Astrocyte (in vitro differentiated cells and primary cell): Measurements from ENCODE around the gene COG4. TPM values are rescaled to one million over a fixed set of nuclear protein-coding genes. Genes with fewer than 3 reads are reported as not detected.

Source experiments
- DNase-seq: peaks from one replicate; pipeline ENCODE4 v3.0.0-alpha.2; 2010; ENCODE audit warnings: low read depth
- FAIRE-seq: peaks from 2 replicates; lab custom pipeline; 2011; peaks lifted over from hg19 to GRCh38; lab: Jason Lieb, UNC
- H2AFZ ChIP-seq: 2 replicates; pipeline ENCODE4 v1.6.0; 2012; ENCODE audit warnings: low read depth, low read length, inconsistent platforms
- H3K27ac ChIP-seq: 2 replicates; pipeline ENCODE4 v1.5.1; 2011; ENCODE audit warnings: low read depth, low read length, inconsistent platforms
- H3K27me3 ChIP-seq: 2 replicates; pipeline ENCODE4 v1.6.0; 2011; ENCODE audit warnings: low read length, inconsistent platforms; ENCODE audit not compliant: insufficient read depth
- H3K36me3 ChIP-seq: 2 replicates; pipeline ENCODE4 v1.5.1; 2011; ENCODE audit warnings: low read length, inconsistent platforms; ENCODE audit not compliant: insufficient read depth
- H3K4me1 ChIP-seq: 2 replicates; pipeline ENCODE4 v1.5.1; 2011; ENCODE audit warnings: low read length, inconsistent platforms; ENCODE audit not compliant: insufficient read depth
- H3K4me2 ChIP-seq: 2 replicates; pipeline ENCODE4 v1.6.0; 2012; ENCODE audit warnings: low read length, inconsistent platforms
- H3K4me3 ChIP-seq: 2 replicates; pipeline ENCODE4 v1.5.1; 2011; ENCODE audit warnings: low read depth, mild to moderate bottlenecking, low read length, inconsistent platforms; ENCODE audit not compliant: insufficient read depth
- H3K79me2 ChIP-seq: 2 replicates; pipeline ENCODE4 v1.6.0; 2012; ENCODE audit warnings: mild to moderate bottlenecking, low read length, inconsistent platforms; ENCODE audit not compliant: insufficient read depth
- H3K9ac ChIP-seq: 2 replicates; pipeline ENCODE4 v1.6.0; 2012; ENCODE audit warnings: mild to moderate bottlenecking, low read length, inconsistent platforms
- H3K9me3 ChIP-seq: 2 replicates; pipeline ENCODE4 v1.5.1; 2012; ENCODE audit warnings: low read depth, mild to moderate bottlenecking, low read length, inconsistent platforms; ENCODE audit not compliant: insufficient read depth
- H4K20me1 ChIP-seq: 2 replicates; pipeline ENCODE4 v1.6.0; 2012; ENCODE audit warnings: low read length, inconsistent platforms; ENCODE audit not compliant: insufficient read depth
- H3K27ac Mint-ChIP-seq: one replicate; pipeline ENCODE4 v1.8.0; 2021; ENCODE audit warnings: mild to moderate bottlenecking, mixed read lengths; ENCODE audit not compliant: unreplicated experiment
- H3K27me3 Mint-ChIP-seq: one replicate; pipeline ENCODE4 v1.8.0; 2021; ENCODE audit warnings: low read depth, mixed read lengths; ENCODE audit not compliant: unreplicated experiment
- H3K36me3 Mint-ChIP-seq: one replicate; pipeline ENCODE4 v1.8.0; 2021; ENCODE audit warnings: low read depth, mixed read lengths; ENCODE audit not compliant: unreplicated experiment
- H3K4me1 Mint-ChIP-seq: one replicate; pipeline ENCODE4 v1.8.0; 2021; ENCODE audit warnings: low read depth, mixed read lengths; ENCODE audit not compliant: unreplicated experiment
- H3K4me3 Mint-ChIP-seq: one replicate; pipeline ENCODE4 v1.8.0; 2021; ENCODE audit warnings: mild to moderate bottlenecking, moderate library complexity, mixed read lengths; ENCODE audit not compliant: unreplicated experiment
- H3K9me3 Mint-ChIP-seq: one replicate; pipeline ENCODE4 v1.8.0; 2021; ENCODE audit warnings: mild to moderate bottlenecking, mixed read lengths; ENCODE audit not compliant: unreplicated experiment
- CTCF ChIP-seq: IDR thresholded peaks from 2 replicates; pipeline ENCODE4 v1.5.1; 2011; ENCODE audit warnings: low read depth, mild to moderate bottlenecking, inconsistent platforms, low read length, moderate library complexity; ENCODE audit not compliant: insufficient read depth
- EZH2 ChIP-seq: IDR thresholded peaks from 2 replicates; pipeline ENCODE4 v1.6.1; 2012; ENCODE audit warnings: mild to moderate bottlenecking, low read length, inconsistent platforms; ENCODE audit not compliant: insufficient read depth
- total RNA-seq: library from RNA; stranded (reverse); gene quantifications from 2 replicates; pipeline ENCODE4 v1.2.1, GENCODE V29; 2021

The COG4 gene
- total RNA-seq, 1 donor from 2014 or later = 42.6 TPM

GRCh38 chr16:70434484-70435260 is 88.7 kb downstream of the COG4 start:
- peaks cover 60% of the 10 kb centered on the region for H3K4me1 Mint-ChIP-seq
- no peak for DNase-seq
- no peak for FAIRE-seq
- no peaks in the 10 kb centered on the region for H3K27me3 Mint-ChIP-seq
- Histone ChIP-seq H3K36me3 (no peaks in the 10 kb centered on the region), H2AFZ (no peak overlapping the region), H3K4me1 (peaks cover 53% of the 10 kb centered on the region), H3K4me2 (no peak overlapping the region), H3K79me2 (peaks cover 82% of the 10 kb centered on the region), H4K20me1 (peaks cover 68% of the 10 kb centered on the region), H3K9me3 (no peaks in the 10 kb centered on the region), H3K4me3 (no peak overlapping the region), H3K27ac (no peak overlapping the region), H3K9ac (peak overlapping the region; percentile 56), H3K27me3 (no peaks in the 10 kb centered on the region)
- H3K4me3 Mint-ChIP-seq = no peak overlapping the region
- H3K9me3 Mint-ChIP-seq = no peaks in the 10 kb centered on the region
- peaks cover 11% of the 10 kb centered on the region for H3K36me3 Mint-ChIP-seq
- H3K27ac Mint-ChIP-seq = peak overlapping the region; percentile 66
- no peak for TF ChIP-seq CTCF
- no peak for TF ChIP-seq EZH2

GRCh38 chr16:70433458-70434103 is 89.8 kb downstream of the COG4 start:
- no peak overlapping the region for H3K4me3 ChIP-seq
- no peaks in the 10 kb centered on the region for H3K27me3 ChIP-seq
- TF ChIP-seq CTCF (no peak), EZH2 (no peak)
- no peaks in the 10 kb centered on the region for H3K36me3 ChIP-seq
- H4K20me1 ChIP-seq = peaks cover 68% of the 10 kb centered on the region
- no peak for FAIRE-seq
- H3K9me3 ChIP-seq = no peaks in the 10 kb centered on the region
- Mint-ChIP-seq H3K4me1 (peaks cover 68% of the 10 kb centered on the region), H3K27ac (peak overlapping the region; percentile 91), H3K36me3 (peaks cover 11% of the 10 kb centered on the region), H3K27me3 (no peaks in the 10 kb centered on the region), H3K9me3 (no peaks in the 10 kb centered on the region), H3K4me3 (peak overlapping the region; percentile 75)
- H3K4me2 ChIP-seq = peak overlapping the region; percentile 74
- H3K9ac ChIP-seq = peak overlapping the region; percentile 56
- H3K79me2 ChIP-seq = peaks cover 91% of the 10 kb centered on the region
- peak overlapping the region; percentile 60 for H3K27ac ChIP-seq
- peak; percentile 68 for DNase-seq
- no peak overlapping the region for H2AFZ ChIP-seq
- peaks cover 60% of the 10 kb centered on the region for H3K4me1 ChIP-seq
